Suprapubic skin (tissue), 4 donors: ENCODE data around the gene PDE3B.

ENCODE experiments used
- EP300 ChIP-seq: sonication (generic); formaldehyde crosslinking; IDR thresholded peaks from one replicate; pipeline ENCODE4 v1.6.1; 2017; ENCODE audit warnings: antibody characterized with exemption
- POLR2A ChIP-seq, 2 donors: fragments of 450-650 bp; IDR thresholded peaks; one replicate each; pipeline ENCODE4 v1.6.1; 2017; ENCODE audit warnings: antibody characterized with exemption in 2 of 2, mild to moderate bottlenecking in 2 of 2, moderate library complexity in 2 of 2
- POLR2AphosphoS5 ChIP-seq, 3 donors: sonication (generic); formaldehyde crosslinking; IDR thresholded peaks; one replicate each; pipeline ENCODE4 v1.6.1; 2017; ENCODE audit warnings: antibody characterized with exemption in 3 of 3
- TF ChIP-seq, protein P1 (sequence below), 2 donors: fragments of 200-600 bp in 1 of 2; fragments of 450-650 bp in 1 of 2; sonication (generic) in 1 of 2; IDR thresholded peaks; one replicate each; pipeline ENCODE4 v1.5.1; 2016 to 2019; ENCODE audit warnings: antibody characterized with exemption in 2 of 2, mild to moderate bottlenecking in 1 of 2, moderate library complexity in 1 of 2

DNA sequence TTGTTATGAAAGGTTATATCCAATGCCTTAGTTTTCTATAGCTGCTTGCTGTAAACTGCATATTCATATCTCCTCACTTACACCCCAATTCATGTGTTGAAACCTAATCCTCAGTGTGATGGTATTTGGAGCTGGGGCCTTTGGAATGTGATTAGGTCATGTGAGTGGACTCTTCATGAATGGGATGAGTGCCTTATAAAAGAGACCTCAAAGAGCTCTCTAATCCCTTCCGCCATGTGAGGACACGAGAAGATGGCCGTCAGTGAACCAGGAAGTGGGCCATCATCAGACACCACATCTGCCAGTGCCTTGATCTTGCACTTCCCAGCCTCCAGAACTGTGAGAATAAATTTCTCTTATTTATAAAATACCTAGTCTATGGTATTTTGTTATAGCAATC lies 169.2 kb downstream of the PDE3B start:
- TF ChIP-seq, protein P1, sequence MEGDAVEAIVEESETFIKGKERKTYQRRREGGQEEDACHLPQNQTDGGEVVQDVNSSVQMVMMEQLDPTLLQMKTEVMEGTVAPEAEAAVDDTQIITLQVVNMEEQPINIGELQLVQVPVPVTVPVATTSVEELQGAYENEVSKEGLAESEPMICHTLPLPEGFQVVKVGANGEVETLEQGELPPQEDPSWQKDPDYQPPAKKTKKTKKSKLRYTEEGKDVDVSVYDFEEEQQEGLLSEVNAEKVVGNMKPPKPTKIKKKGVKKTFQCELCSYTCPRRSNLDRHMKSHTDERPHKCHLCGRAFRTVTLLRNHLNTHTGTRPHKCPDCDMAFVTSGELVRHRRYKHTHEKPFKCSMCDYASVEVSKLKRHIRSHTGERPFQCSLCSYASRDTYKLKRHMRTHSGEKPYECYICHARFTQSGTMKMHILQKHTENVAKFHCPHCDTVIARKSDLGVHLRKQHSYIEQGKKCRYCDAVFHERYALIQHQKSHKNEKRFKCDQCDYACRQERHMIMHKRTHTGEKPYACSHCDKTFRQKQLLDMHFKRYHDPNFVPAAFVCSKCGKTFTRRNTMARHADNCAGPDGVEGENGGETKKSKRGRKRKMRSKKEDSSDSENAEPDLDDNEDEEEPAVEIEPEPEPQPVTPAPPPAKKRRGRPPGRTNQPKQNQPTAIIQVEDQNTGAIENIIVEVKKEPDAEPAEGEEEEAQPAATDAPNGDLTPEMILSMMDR (IDR thresholded peaks at IDR 0.05) = no peak
- TF ChIP-seq POLR2A (IDR thresholded peaks at IDR 0.05) (no peak), EP300 (no peak), POLR2AphosphoS5 (IDR thresholded peaks at IDR 0.05) (no peak)
